ENCODE data around the gene CCSER1. TPM values are rescaled to one million over a fixed set of nuclear protein-coding genes. Genes with fewer than 3 reads are reported as not detected.

The CCSER1 gene
- total and polyA plus RNA-seq, 2 donors (not counting 1 experiment from before 2014, with no cell fraction given), result under 0.01 TPM; not detected in 1

DNA sequence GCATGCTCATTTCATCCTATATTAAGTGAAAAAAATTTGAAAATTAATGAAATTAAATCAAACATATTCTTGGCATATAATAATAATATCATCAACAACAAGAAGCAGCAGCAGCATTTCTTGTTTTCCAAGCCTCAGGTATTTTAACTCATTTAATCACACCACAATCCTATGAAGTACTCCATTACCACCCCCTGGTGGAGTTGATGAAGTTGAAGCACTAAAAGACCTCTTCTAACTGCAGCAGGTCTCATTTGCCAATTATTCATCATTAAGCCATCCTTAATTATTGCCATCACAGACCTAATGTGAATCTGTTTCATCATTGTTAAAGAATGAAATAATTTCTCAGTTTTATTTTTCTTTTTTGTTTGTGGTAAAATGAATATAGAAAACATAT lies 1375.2 kb downstream of the CCSER1 start:
- Histone ChIP-seq H3K9me3 (ENCODE audit: control insufficient read depth, insufficient read depth, low read depth, low read length) (no peaks in the 10 kb centered on the region), H3K4me3 (replicated peaks in 1 of 4; ENCODE audit: control extremely low read depth in 1 of 4, insufficient read depth in 1 of 4, low read depth in 3 of 4, low read length in 4 of 4) (no peak overlapping the region), H3K79me2 (ENCODE audit: control insufficient read depth, insufficient read depth, low read length) (no peaks in the 10 kb centered on the region), H3K27me3 (ENCODE audit: control insufficient read depth, insufficient read depth, low read length) (no peaks in the 10 kb centered on the region), H3K9ac (ENCODE audit: insufficient read depth, low read length) (no peak overlapping the region), H3K4me2 (ENCODE audit: extremely low read depth, insufficient read depth, low read length) (no peak overlapping the region), H3K36me3 (ENCODE audit: control insufficient read depth, insufficient read depth, low read length) (no peaks in the 10 kb centered on the region), H4K20me1 (ENCODE audit: control insufficient read depth, extremely low read depth, insufficient read depth, low read length) (no peaks in the 10 kb centered on the region), H3K4me1 (ENCODE audit: control insufficient read depth, extremely low read depth, insufficient read depth, low read length) (no peaks in the 10 kb centered on the region), H2AFZ (ENCODE audit: low read length) (no peak overlapping the region), H3K27ac (ENCODE audit: insufficient read depth, low read length) (no peak overlapping the region)
- TF ChIP-seq, protein P1, sequence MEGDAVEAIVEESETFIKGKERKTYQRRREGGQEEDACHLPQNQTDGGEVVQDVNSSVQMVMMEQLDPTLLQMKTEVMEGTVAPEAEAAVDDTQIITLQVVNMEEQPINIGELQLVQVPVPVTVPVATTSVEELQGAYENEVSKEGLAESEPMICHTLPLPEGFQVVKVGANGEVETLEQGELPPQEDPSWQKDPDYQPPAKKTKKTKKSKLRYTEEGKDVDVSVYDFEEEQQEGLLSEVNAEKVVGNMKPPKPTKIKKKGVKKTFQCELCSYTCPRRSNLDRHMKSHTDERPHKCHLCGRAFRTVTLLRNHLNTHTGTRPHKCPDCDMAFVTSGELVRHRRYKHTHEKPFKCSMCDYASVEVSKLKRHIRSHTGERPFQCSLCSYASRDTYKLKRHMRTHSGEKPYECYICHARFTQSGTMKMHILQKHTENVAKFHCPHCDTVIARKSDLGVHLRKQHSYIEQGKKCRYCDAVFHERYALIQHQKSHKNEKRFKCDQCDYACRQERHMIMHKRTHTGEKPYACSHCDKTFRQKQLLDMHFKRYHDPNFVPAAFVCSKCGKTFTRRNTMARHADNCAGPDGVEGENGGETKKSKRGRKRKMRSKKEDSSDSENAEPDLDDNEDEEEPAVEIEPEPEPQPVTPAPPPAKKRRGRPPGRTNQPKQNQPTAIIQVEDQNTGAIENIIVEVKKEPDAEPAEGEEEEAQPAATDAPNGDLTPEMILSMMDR (conservative IDR thresholded peaks at IDR 0.05 in 1 of 2, IDR thresholded peaks at IDR 0.05 in 1 of 2; ENCODE audit: low read depth in 1 of 2, low read length in 2 of 2), result no peak
- TF ChIP-seq EZH2 (IDR thresholded peaks at IDR 0.05; ENCODE audit: low read length, missing control alignments), result no peak
- peak in 1 of 2 donors; percentile 1 for DNase-seq (ENCODE audit: low read depth in 2 of 2)

DNA sequence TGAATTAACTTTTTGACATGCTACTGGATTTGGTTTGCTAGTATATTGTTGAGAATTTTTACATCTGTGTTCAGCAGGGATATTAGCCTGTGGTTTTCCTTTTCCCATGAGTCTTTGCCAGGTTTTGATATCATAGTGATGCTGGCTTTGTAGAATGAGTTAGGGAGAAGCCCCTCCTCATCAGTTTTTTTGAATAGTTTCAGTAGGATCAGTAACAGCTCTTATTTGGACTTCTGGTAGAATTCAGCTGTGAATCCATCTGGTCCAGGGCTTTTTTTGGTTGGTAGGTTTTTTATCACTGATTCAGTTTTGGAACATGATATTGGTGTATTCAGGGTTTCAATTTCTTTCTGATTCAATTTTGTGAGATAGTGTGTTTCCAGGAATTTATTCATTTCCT lies 1386.1 kb downstream of the CCSER1 start:
- no peak for DNase-seq (ENCODE audit: low read depth in 2 of 2)
- Histone ChIP-seq H2AFZ (ENCODE audit: low read length) (no peak overlapping the region), H3K27ac (ENCODE audit: insufficient read depth, low read length) (no peak overlapping the region), H3K4me3 (replicated peaks in 1 of 4; ENCODE audit: control extremely low read depth in 1 of 4, insufficient read depth in 1 of 4, low read depth in 3 of 4, low read length in 4 of 4) (no peak overlapping the region), H3K27me3 (ENCODE audit: control insufficient read depth, insufficient read depth, low read length) (no peaks in the 10 kb centered on the region), H3K36me3 (ENCODE audit: control insufficient read depth, insufficient read depth, low read length) (no peaks in the 10 kb centered on the region), H3K4me1 (ENCODE audit: control insufficient read depth, extremely low read depth, insufficient read depth, low read length) (no peaks in the 10 kb centered on the region), H3K79me2 (ENCODE audit: control insufficient read depth, insufficient read depth, low read length) (no peaks in the 10 kb centered on the region), H3K4me2 (ENCODE audit: extremely low read depth, insufficient read depth, low read length) (no peak overlapping the region), H3K9ac (ENCODE audit: insufficient read depth, low read length) (no peak overlapping the region), H4K20me1 (ENCODE audit: control insufficient read depth, extremely low read depth, insufficient read depth, low read length) (no peaks in the 10 kb centered on the region), H3K9me3 (ENCODE audit: control insufficient read depth, insufficient read depth, low read depth, low read length) (no peaks in the 10 kb centered on the region)
- no peak for TF ChIP-seq EZH2 (IDR thresholded peaks at IDR 0.05; ENCODE audit: low read length, missing control alignments)
- TF ChIP-seq, protein P1 (conservative IDR thresholded peaks at IDR 0.05 in 1 of 2, IDR thresholded peaks at IDR 0.05 in 1 of 2; ENCODE audit: low read depth in 1 of 2, low read length in 2 of 2), result no peak

DNA sequence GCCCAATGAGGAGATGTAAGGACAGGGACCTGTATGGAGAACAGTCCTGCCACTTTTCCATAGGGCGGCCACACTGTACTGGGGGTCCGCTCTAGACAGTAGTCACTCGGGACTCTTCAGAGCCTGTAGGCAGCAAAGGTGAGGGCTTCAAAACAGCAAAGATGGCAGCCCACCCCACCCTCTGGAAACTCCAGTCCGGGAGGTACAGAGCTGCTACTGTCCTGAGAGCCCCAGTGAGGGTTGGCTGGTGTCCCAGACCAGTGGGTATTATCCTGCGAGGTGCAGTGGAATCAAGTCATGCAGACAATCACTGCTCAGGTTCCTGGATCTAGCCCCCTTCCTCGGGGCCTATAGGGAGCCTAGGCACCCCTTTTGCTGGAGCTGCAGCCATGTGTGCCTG lies 1392.0 kb downstream of the CCSER1 start:
- Histone ChIP-seq H3K4me1 (ENCODE audit: control insufficient read depth, extremely low read depth, insufficient read depth, low read length) (no peaks in the 10 kb centered on the region), H3K9me3 (ENCODE audit: control insufficient read depth, insufficient read depth, low read depth, low read length) (no peaks in the 10 kb centered on the region), H3K36me3 (ENCODE audit: control insufficient read depth, insufficient read depth, low read length) (no peaks in the 10 kb centered on the region), H4K20me1 (ENCODE audit: control insufficient read depth, extremely low read depth, insufficient read depth, low read length) (no peaks in the 10 kb centered on the region), H3K4me2 (ENCODE audit: extremely low read depth, insufficient read depth, low read length) (no peak overlapping the region), H3K9ac (ENCODE audit: insufficient read depth, low read length) (no peak overlapping the region), H2AFZ (ENCODE audit: low read length) (no peak overlapping the region), H3K4me3 (replicated peaks in 1 of 4; ENCODE audit: control extremely low read depth in 1 of 4, insufficient read depth in 1 of 4, low read depth in 3 of 4, low read length in 4 of 4) (no peak overlapping the region), H3K79me2 (ENCODE audit: control insufficient read depth, insufficient read depth, low read length) (no peaks in the 10 kb centered on the region), H3K27me3 (ENCODE audit: control insufficient read depth, insufficient read depth, low read length) (no peaks in the 10 kb centered on the region), H3K27ac (ENCODE audit: insufficient read depth, low read length) (no peak overlapping the region)
- no peak for DNase-seq (ENCODE audit: low read depth in 2 of 2)
- no peak for TF ChIP-seq EZH2 (IDR thresholded peaks at IDR 0.05; ENCODE audit: low read length, missing control alignments)
- TF ChIP-seq, protein P1 (conservative IDR thresholded peaks at IDR 0.05 in 1 of 2, IDR thresholded peaks at IDR 0.05 in 1 of 2; ENCODE audit: low read depth in 1 of 2, low read length in 2 of 2), result no peak

Measured in fibroblast of lung (primary cell).